Stimulated activated CD4-positive, alpha-beta T cell treated with anti-CD3 and anti-CD28 coated beads, Interleukin-15, amount 100 ng/mL, for 1 hour (primary cell): ENCODE data around the gene CLCA1.

Experiments used
- DNase-seq, 2 donors: peaks; one replicate each; pipeline ENCODE4 v3.0.0-alpha.2; 2020; ENCODE audit warnings: low read depth in 1 of 2, low spot score in 1 of 2

Gene CLCA1

GRCh38 chr1:86468501-86468977 is at the start of gene CLCA1:
Gene CLCA1 (plus strand): TSS chr1:86468927. CDS start chr1:86468972, 45 bp downstream.
- no peak for DNase-seq

- DNase-seq: no peak
These were observed 49.3 kb upstream of the CLCA1 start for GRCh38 chr1:86419277-86419903.

GRCh38 chr1:86421601-86422280 is 47.0 kb upstream of the CLCA1 start:
- no peak for DNase-seq

- no peak for DNase-seq
These were observed 45.3 kb upstream of the CLCA1 start for GRCh38 chr1:86423473-86423872.

- no peak for DNase-seq
These were observed 44.9 kb upstream of the CLCA1 start, which contains the start of gene CLCA2 for GRCh38 chr1:86423873-86424272. Gene CLCA2 (plus strand): TSS chr1:86424171. CDS start chr1:86424248, 77 bp downstream.

GRCh38 chr1:86429122-86429725 is 39.5 kb upstream of the CLCA1 start:
- DNase-seq: no peak

GRCh38 chr1:86429835-86430234 is 38.9 kb upstream of the CLCA1 start:
- DNase-seq: no peak

GRCh38 chr1:86430376-86430775 is 38.4 kb upstream of the CLCA1 start:
- no peak for DNase-seq

GRCh38 chr1:86434059-86434458 is 34.7 kb upstream of the CLCA1 start:
- DNase-seq: no peak

GRCh38 chr1:86435327-86435726 is 33.4 kb upstream of the CLCA1 start:
- DNase-seq: no peak

GRCh38 chr1:86436041-86436440 is 32.7 kb upstream of the CLCA1 start:
- no peak for DNase-seq

GRCh38 chr1:86441581-86441980 is 27.1 kb upstream of the CLCA1 start:
- DNase-seq: no peak

- no peak for DNase-seq
These were observed 26.7 kb upstream of the CLCA1 start for GRCh38 chr1:86441997-86442396.

GRCh38 chr1:86445919-86446318 is 22.8 kb upstream of the CLCA1 start:
- DNase-seq: no peak

- DNase-seq: no peak
These were observed 21.4 kb upstream of the CLCA1 start for GRCh38 chr1:86447198-86447790.

- no peak for DNase-seq
These were observed 20.1 kb upstream of the CLCA1 start for GRCh38 chr1:86448670-86449069.

GRCh38 chr1:86449103-86449502 is 19.6 kb upstream of the CLCA1 start:
- no peak for DNase-seq

GRCh38 chr1:86450847-86451246 is 17.9 kb upstream of the CLCA1 start:
- no peak for DNase-seq

- no peak for DNase-seq
These were observed 15.1 kb upstream of the CLCA1 start for GRCh38 chr1:86453664-86454063.

- DNase-seq: no peak
These were observed 13.7 kb upstream of the CLCA1 start for GRCh38 chr1:86455073-86455472.

- DNase-seq: no peak
These were observed 7.7 kb upstream of the CLCA1 start for GRCh38 chr1:86460998-86461397.

GRCh38 chr1:86461482-86461881 is 7.2 kb upstream of the CLCA1 start:
- DNase-seq: no peak
